Esophagus squamous epithelium (tissue), 5 donors: ENCODE measurements around the gene IL1RAPL1. TPM values are rescaled to one million over a fixed set of nuclear protein-coding genes. Genes with fewer than 3 reads are reported as not detected.

ENCODE experiments used
- DNase-seq: peaks from one replicate; lab custom pipeline; 2025; lab: John Stamatoyannopoulos, UW
- H3K27ac ChIP-seq, 4 donors: fragments of 200-600 bp; sonication (generic); one replicate each; pipeline ENCODE4 v1.5.1; 2016 to 2019; ENCODE audit warnings: mild to moderate bottlenecking in 1 of 4
- H3K27me3 ChIP-seq, 4 donors: fragments of 200-600 bp; sonication (generic); 1 replicate in 3 of 4; 2 replicates in 1 of 4; pipeline versions ENCODE4 v1.5.1 to v1.6.0; 2017 to 2021; ENCODE audit warnings: antibody characterized with exemption in 1 of 4
- H3K36me3 ChIP-seq, 3 donors: fragments of 200-600 bp; sonication (generic); one replicate each; pipeline ENCODE4 v1.5.1; 2016 to 2019
- H3K4me1 ChIP-seq, 3 donors: fragments of 200-600 bp; sonication (generic); one replicate each; pipeline ENCODE4 v1.5.1; 2017 to 2019
- H3K4me3 ChIP-seq, 4 donors: fragments of 200-600 bp; sonication (generic); 1 replicate in 3 of 4; 2 replicates in 1 of 4; pipeline ENCODE4 v1.5.1; 2016 to 2019; ENCODE audit warnings: mild to moderate bottlenecking in 2 of 4, moderate library complexity in 1 of 4
- H3K9me3 ChIP-seq, 3 donors: fragments of 200-600 bp; sonication (generic); one replicate each; pipeline ENCODE4 v1.5.1; 2016 to 2019
- POLR2A ChIP-seq, 4 donors: fragments of 450-650 bp; IDR thresholded peaks; one replicate each; pipeline ENCODE4 v1.6.1; 2017; ENCODE audit warnings: antibody characterized with exemption in 4 of 4, mild to moderate bottlenecking in 4 of 4, moderate library complexity in 3 of 4
- whole genome bisulfite sequencing, 2 donors: methylation state at CpG; one replicate each; pipeline ENCODE4 v1.1.5; 2018; 5-methylcytosine and 5-hydroxymethylcytosine counted together
- intact Hi-C: fragments of 100-400 bp; cut with DNase I; formaldehyde crosslinking; loops from one replicate; pipeline ENCODE4 v1.15.0; 2022
- total RNA-seq, 4 donors: library from RNA; depleted of rRNA; stranded (reverse); fragments of >200 nt; gene quantifications; one replicate each; pipeline ENCODE4 v1.1.0, GENCODE V29; 2016
- TF ChIP-seq, protein P1 (sequence below), 6 experiments: fragments of 450-650 bp in 4 of 6; fragments of 200-600 bp in 2 of 6; sonication (generic) in 2 of 6; IDR thresholded peaks; one replicate each; pipeline ENCODE4 v1.5.1; 2016 to 2019; ENCODE audit warnings: antibody characterized with exemption in 6 of 6, mild to moderate bottlenecking in 4 of 6, moderate library complexity in 4 of 6
- donor health status: DM: yes; HTN: yes; CAD: no.

IL1RAPL1 gene
- total RNA-seq, 4 donors from 2014 or later = 0.09 to 0.19 (median 0.13) TPM; not detected in 1

DNA sequence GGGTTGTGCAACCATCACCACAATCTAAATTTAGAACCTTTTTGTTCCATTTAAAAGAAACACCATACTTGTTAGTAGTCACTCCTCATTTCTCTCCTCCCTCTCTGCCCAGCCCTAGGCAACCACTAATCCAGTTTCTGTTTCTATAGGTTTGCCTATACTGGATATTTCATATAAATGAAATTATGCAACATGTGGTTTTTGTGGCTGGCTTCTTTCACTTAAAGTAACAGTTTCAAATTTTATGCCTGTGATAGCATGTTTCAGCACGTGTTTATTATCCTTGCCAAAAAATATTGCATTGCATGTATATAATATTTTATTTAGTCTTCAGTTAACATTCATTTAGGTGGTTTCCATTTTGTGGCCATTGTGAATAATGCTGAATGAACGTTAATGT, 437.6 kb downstream of the IL1RAPL1 start:
- Histone ChIP-seq H3K36me3 (no peaks in the 10 kb centered on the region), H3K4me1 (peaks cover 0 to 8% (median 0%) of the 10 kb centered on the region in 3 donors), H3K27me3 (no peaks in the 10 kb centered on the region), H3K9me3 (no peaks in the 10 kb centered on the region), H3K4me3 (no peak overlapping the region), H3K27ac (no peak overlapping the region)
- intact Hi-C loops = no loop called here
- WGBS, 2 donors = 24% methylated on average over 2 of the region's 2 CpGs
- no peak for TF ChIP-seq POLR2A (IDR thresholded peaks at IDR 0.05)
- TF ChIP-seq, protein P1, sequence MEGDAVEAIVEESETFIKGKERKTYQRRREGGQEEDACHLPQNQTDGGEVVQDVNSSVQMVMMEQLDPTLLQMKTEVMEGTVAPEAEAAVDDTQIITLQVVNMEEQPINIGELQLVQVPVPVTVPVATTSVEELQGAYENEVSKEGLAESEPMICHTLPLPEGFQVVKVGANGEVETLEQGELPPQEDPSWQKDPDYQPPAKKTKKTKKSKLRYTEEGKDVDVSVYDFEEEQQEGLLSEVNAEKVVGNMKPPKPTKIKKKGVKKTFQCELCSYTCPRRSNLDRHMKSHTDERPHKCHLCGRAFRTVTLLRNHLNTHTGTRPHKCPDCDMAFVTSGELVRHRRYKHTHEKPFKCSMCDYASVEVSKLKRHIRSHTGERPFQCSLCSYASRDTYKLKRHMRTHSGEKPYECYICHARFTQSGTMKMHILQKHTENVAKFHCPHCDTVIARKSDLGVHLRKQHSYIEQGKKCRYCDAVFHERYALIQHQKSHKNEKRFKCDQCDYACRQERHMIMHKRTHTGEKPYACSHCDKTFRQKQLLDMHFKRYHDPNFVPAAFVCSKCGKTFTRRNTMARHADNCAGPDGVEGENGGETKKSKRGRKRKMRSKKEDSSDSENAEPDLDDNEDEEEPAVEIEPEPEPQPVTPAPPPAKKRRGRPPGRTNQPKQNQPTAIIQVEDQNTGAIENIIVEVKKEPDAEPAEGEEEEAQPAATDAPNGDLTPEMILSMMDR (IDR thresholded peaks at IDR 0.05) = no peak
- DNase-seq = no peak

DNA sequence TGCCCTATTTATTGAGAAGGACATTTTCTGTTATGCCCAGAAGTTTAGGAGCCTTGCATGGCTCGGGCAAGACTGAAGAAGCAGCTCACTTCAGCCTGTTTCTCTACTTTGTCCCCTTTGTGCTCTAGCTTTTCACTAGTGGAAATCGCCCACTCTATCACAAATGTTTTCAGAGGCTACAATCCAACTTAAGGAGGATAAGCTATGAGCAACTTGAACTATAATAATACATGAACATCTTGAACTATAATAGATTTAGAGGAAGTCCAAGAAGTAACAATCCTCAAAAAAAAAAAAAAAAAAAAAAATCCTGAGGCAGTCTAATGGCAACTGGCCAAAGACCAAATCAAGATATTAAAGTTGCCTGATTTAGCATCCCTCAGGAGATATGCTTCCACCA, 452.3 kb downstream of the IL1RAPL1 start:
- 76% methylated on average over 2 of the region's 2 CpGs; no CpG with 5 or more reads in 1 of the 2 donors for WGBS, 2 donors
- no peaks in the 10 kb centered on the region for H3K36me3 ChIP-seq
- H3K27me3 ChIP-seq = no peaks in the 10 kb centered on the region
- H3K9me3 ChIP-seq = no peaks in the 10 kb centered on the region
- no peaks in the 10 kb centered on the region for H3K4me1 ChIP-seq
- TF ChIP-seq POLR2A (IDR thresholded peaks at IDR 0.05) = no peak
- TF ChIP-seq, protein P1 (IDR thresholded peaks at IDR 0.05) = no peak
- H3K4me3 ChIP-seq = no peak overlapping the region
- no peak for DNase-seq
- intact Hi-C loops = no loop called here
- H3K27ac ChIP-seq = no peak overlapping the region

DNA sequence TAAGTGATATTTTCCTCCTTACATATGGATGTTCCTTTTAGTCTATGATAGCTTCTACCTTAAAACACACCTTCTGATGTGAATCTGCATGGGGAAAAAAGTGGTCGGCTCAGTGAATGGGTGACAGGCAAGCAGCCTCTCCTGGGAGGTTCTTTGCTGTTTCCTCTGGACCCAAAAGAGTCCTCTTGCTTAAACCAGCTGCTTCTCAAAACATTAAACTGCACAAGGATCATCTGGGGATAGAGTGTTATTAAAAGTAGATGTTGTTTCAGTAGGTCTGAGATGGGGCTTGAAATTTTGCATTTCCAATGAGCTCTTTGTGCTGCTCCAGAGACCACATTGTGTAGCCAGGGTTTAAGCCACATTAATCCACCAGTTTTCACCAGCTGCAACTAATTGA, 452.9 kb downstream of the IL1RAPL1 start:
- H3K9me3 ChIP-seq = no peaks in the 10 kb centered on the region
- H3K4me3 ChIP-seq = no peak overlapping the region
- H3K27me3 ChIP-seq = no peaks in the 10 kb centered on the region
- H3K36me3 ChIP-seq = no peaks in the 10 kb centered on the region
- H3K27ac ChIP-seq = no peak overlapping the region
- 57 to 100% methylated on average over 1 of the region's 1 CpG for WGBS, 2 donors
- H3K4me1 ChIP-seq = no peaks in the 10 kb centered on the region
- no peak for DNase-seq
- TF ChIP-seq, protein P1 (IDR thresholded peaks at IDR 0.05) = no peak
- TF ChIP-seq POLR2A (IDR thresholded peaks at IDR 0.05) = no peak
- intact Hi-C loops = no loop called here

DNA sequence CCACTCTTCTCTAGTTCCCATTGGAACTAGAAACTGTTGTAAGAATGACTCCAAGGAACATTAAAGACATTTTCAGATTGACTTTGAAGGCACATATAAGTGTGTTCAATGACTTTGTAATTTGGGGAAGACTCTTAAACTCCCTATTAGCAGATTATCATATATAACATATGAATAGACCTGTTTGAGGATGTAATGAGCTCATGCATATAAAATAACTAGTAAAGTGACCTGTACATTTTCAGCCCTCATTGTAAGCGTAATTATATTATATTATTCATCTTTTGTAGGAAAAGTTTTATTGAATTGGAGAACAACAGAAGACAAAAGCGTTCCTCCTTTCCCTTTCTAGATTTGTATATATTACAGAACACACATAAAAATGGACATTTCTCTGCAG, 455.1 kb downstream of the IL1RAPL1 start:
- Histone ChIP-seq H3K4me1 (no peaks in the 10 kb centered on the region), H3K27ac (no peak overlapping the region), H3K4me3 (no peak overlapping the region), H3K9me3 (no peaks in the 10 kb centered on the region), H3K27me3 (no peaks in the 10 kb centered on the region), H3K36me3 (no peaks in the 10 kb centered on the region)
- TF ChIP-seq, protein P1 (IDR thresholded peaks at IDR 0.05) = no peak
- TF ChIP-seq POLR2A (IDR thresholded peaks at IDR 0.05) = no peak
- DNase-seq = no peak
- intact Hi-C loops = no loop called here
- 64 to 100% methylated on average over 2 of the region's 2 CpGs for WGBS, 2 donors

DNA sequence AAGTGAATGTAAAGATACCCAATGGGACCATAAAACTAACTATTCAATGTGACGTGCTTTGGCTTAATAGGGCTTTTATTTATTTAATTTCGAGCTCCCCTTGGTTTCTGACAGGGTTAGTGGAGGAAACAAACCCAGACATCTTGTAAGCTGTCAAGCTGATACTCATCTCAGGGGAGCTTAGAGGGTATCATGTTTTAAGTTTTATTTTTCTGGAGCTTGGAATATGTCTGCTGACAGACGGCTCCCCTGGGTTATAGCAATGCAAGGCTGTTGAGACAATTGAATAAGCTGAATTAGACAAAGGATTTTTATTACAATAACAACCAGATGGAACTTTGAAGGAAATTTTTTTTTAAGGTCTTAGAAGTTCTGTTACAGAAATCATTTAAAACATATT, 456.5 kb downstream of the IL1RAPL1 start:
- Histone ChIP-seq H3K27ac (no peak overlapping the region), H3K36me3 (no peaks in the 10 kb centered on the region), H3K4me1 (no peaks in the 10 kb centered on the region), H3K27me3 (no peaks in the 10 kb centered on the region), H3K9me3 (no peaks in the 10 kb centered on the region), H3K4me3 (no peak overlapping the region)
- 60 to 79% methylated on average over 3 of the region's 3 CpGs for WGBS, 2 donors
- intact Hi-C loops = no loop called here
- no peak for DNase-seq
- TF ChIP-seq, protein P1 (IDR thresholded peaks at IDR 0.05) = no peak
- TF ChIP-seq POLR2A (IDR thresholded peaks at IDR 0.05) = no peak
